Left lung (tissue), 10 donors: ENCODE results near the gene TRIM9. TPM values are rescaled to one million over a fixed set of nuclear protein-coding genes. Genes with fewer than 3 reads are reported as not detected.

Source experiments
- ATAC-seq: fragments of 200-7000 bp; cut with Tn5 transposase; one replicate; pipeline ENCODE4 v1.9.1; 2020; ENCODE audit warnings: moderate library complexity
- DNase-seq, 4 donors: peaks; one replicate each; pipeline ENCODE4 v3.0.0-alpha.2; 2013 to 2020
- H3K27ac ChIP-seq, 2 donors: fragments of 200-600 bp; sonication (generic) in 1 of 2; one replicate each; pipeline versions ENCODE4 v1.5.0 to v1.8.0; 2020 to 2021
- H3K27me3 ChIP-seq, 2 donors: fragments of 200-600 bp; sonication (generic) in 1 of 2; one replicate each; pipeline versions ENCODE4 v1.5.0 to v1.8.0; 2020 to 2021
- H3K36me3 ChIP-seq, 2 donors: fragments of 200-600 bp; sonication (generic) in 1 of 2; one replicate each; pipeline versions ENCODE4 v1.5.0 to v1.8.0; 2020 to 2021
- H3K4me1 ChIP-seq, 2 donors: fragments of 200-600 bp; one replicate each; pipeline ENCODE4 v1.8.0; 2021
- H3K4me3 ChIP-seq, 2 donors: fragments of 200-600 bp; sonication (generic) in 1 of 2; one replicate each; pipeline versions ENCODE4 v1.5.0 to v1.8.0; 2020 to 2021; ENCODE audit warnings: mild to moderate bottlenecking in 1 of 2
- H3K9me3 ChIP-seq, 2 donors: fragments of 200-600 bp; sonication (generic) in 1 of 2; one replicate each; pipeline versions ENCODE4 v1.5.0 to v1.8.0; 2020 to 2021
- CTCF ChIP-seq, 2 donors: fragments of 200-600 bp; sonication (generic) in 1 of 2; IDR thresholded peaks; one replicate each; pipeline versions ENCODE4 v1.5.0 to v1.8.0; 2021; ENCODE audit warnings: antibody characterized with exemption in 2 of 2
- intact Hi-C, 2 donors: fragments of 100-400 bp; cut with DNase I; formaldehyde crosslinking; loops; one replicate each; pipeline versions ENCODE4 v1.11.2 to v1.14.2; 2022
- polyA plus RNA-seq, 6 donors: library from polyadenylated mRNA; unstranded; fragments of 120-200 nt; gene quantifications; one replicate each; pipeline ENCODE4 v1.2.1, GENCODE V29; 2013; ENCODE audit not compliant: insufficient read length in 6 of 6
- total RNA-seq, 2 donors: library from RNA; stranded (reverse); fragmentation: NEBNext Ultra II Directional; extraction: Animal tissue kit (Norgen Biotek cat#: 25700); gene quantifications; one replicate each; pipeline ENCODE4 v1.2.1, GENCODE V29; 2021
- donor health status: DM: no; HTN: yes; CAD: no.
- donor health status: DM: no; HTN: no; CAD: no.

Gene TRIM9
- total and polyA plus RNA-seq, 8 donors = 0.47 to 1.4 (median 1.0) TPM

DNA sequence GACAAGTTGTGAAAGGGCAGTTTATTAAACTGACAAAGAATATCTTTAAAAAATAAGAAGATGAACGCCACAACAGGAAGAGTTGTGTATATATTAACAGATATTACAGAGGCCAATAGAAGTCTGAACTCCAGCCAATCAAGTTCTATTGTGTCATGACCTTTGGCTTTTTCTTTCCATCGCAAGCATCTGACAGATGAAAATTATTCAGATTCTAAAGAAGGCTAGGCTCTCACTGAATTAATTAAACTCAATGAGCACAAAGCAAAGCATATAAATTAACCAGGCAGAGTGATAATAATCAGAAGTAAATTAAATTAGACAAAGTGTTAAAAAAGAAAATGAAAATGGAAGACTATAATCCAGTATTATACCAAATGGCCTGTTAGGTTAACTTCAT, 88.6 kb downstream of the TRIM9 start:
- ATAC-seq = no peak
- TF ChIP-seq CTCF (IDR thresholded peaks at IDR 0.05) = no peak
- Histone ChIP-seq H3K27me3 (no peaks in the 10 kb centered on the region), H3K4me3 (no peak overlapping the region), H3K9me3 (no peaks in the 10 kb centered on the region), H3K36me3 (no peaks in the 10 kb centered on the region), H3K4me1 (peaks cover 0 to 17% of the 10 kb centered on the region in 2 donors), H3K27ac (peak overlapping the region; percentile 34 to 64)
- no peak for DNase-seq
- intact Hi-C loops = no loop called here

DNA sequence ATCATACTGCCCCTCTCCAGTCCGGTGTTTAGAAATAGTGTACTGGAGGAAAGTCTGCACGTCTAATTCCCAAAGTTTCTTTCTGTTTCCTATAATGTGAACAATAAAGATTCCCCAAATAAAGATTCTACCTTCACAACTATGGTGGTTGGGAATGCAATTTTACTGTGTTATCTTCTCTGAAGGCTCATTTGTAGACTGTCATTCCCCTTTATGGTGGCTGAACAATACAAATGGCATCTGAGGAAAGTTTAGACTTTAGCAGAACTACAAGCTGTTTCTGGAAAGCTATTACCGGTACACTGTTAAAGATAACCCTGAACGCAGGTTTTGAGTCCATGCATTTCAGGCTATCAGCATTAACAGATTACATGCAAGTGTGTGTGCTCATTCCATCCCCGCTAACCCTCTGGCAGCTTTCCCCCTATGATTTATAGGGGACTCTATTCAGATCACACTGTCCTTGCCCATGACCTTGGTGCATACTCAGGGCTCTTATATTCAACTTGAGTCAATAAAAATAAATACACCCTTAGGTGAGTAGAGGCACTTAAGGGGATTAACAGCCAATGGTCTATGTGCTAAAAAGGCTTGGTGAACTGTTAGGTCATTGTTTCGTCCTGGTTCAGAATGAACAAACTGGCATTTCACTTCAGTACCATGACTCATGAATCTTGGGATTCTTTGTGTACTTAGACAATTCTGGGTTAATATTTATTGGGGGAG, 89.9 kb downstream of the TRIM9 start:
- peak overlapping the region; percentile 33 to 64 for H3K27ac ChIP-seq
- H3K36me3 ChIP-seq = no peaks in the 10 kb centered on the region
- peaks cover 0 to 17% of the 10 kb centered on the region in 2 donors for H3K4me1 ChIP-seq
- no peak for TF ChIP-seq CTCF (IDR thresholded peaks at IDR 0.05)
- ATAC-seq (peak; percentile 78), DNase-seq (peak in 1 of 4 donors; percentile 29)
- no peaks in the 10 kb centered on the region for H3K9me3 ChIP-seq
- no peaks in the 10 kb centered on the region for H3K27me3 ChIP-seq
- no peak overlapping the region for H3K4me3 ChIP-seq
- intact Hi-C loops = no loop called here

DNA sequence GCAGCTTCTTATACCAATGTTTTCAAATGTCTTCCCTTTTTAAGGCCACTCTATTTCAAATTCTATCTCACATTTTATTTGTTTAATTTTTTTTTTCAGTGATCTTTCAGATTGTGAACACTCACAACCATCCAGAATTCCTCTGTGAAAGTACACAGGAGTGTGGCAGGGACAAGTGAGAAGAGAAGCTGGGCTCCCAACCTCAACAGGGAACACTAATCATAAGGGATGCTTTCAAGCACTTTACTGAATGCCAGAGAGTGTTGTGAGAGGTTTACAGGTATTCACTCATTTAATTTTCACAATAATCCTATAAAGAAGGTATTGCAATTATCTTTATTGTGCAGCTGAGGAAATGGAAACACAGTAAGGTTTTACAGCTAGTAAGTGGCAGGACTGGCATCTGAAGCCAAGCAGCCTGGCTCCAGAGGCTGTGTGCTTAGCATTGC, 90.5 kb downstream of the TRIM9 start:
- Histone ChIP-seq H3K36me3 (no peaks in the 10 kb centered on the region), H3K27ac (peak overlapping the region; percentile 33 to 64), H3K4me3 (no peak overlapping the region), H3K9me3 (no peaks in the 10 kb centered on the region), H3K27me3 (no peaks in the 10 kb centered on the region), H3K4me1 (peaks cover 0 to 17% of the 10 kb centered on the region in 2 donors)
- no peak for TF ChIP-seq CTCF (IDR thresholded peaks at IDR 0.05)
- intact Hi-C loops = no loop called here
- peak; percentile 92 for ATAC-seq
- DNase-seq = peak in 1 of 4 donors; percentile 48

DNA sequence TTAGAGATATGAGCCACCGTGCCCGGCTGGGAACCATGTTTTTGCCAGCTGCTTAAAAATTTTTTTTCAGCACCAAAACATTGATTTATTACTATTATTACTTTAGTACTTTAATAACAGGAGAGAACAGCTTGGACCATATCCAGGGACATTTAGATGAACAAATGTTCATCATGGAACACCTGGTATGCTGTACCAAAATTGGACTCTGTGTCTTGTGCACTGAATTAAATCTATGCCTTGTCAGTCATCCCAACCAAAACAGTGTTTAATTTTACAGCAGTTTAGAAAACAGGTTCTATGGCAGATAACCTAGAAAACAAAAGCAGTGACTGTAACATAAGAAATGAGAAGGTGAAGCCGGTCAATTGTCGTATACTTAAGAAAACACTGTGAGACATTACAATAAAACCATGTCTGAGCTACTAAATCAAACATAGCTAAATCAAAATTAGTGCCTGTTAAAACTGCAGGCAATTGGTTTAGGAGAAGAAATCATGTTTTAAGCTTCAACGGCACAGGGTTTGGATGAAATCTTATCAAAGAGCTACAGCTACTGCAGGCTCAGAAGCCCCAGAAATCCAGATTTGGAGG, 92.4 kb downstream of the TRIM9 start:
- DNase-seq (no peak), ATAC-seq (no peak)
- H3K4me1 ChIP-seq = peaks cover 0 to 17% of the 10 kb centered on the region in 2 donors
- no peak overlapping the region for H3K4me3 ChIP-seq
- no peaks in the 10 kb centered on the region for H3K9me3 ChIP-seq
- intact Hi-C loops = no loop called here
- H3K36me3 ChIP-seq = no peaks in the 10 kb centered on the region
- no peak overlapping the region for H3K27ac ChIP-seq
- no peak for TF ChIP-seq CTCF (IDR thresholded peaks at IDR 0.05)
- H3K27me3 ChIP-seq = no peaks in the 10 kb centered on the region

- DNase-seq (no peak), ATAC-seq (no peak)
- Histone ChIP-seq H3K27ac (no peak overlapping the region), H3K27me3 (no peaks in the 10 kb centered on the region), H3K4me3 (no peak overlapping the region), H3K4me1 (peaks cover 0 to 6% of the 10 kb centered on the region in 2 donors), H3K9me3 (no peaks in the 10 kb centered on the region), H3K36me3 (no peaks in the 10 kb centered on the region)
- TF ChIP-seq CTCF (IDR thresholded peaks at IDR 0.05) = no peak
- intact Hi-C loops = no loop called here
These were observed 94.3 kb downstream of the TRIM9 start for GRCh38 chr14:51000566-51000965.
